ENCODE results near the gene SALL3.

DNA sequence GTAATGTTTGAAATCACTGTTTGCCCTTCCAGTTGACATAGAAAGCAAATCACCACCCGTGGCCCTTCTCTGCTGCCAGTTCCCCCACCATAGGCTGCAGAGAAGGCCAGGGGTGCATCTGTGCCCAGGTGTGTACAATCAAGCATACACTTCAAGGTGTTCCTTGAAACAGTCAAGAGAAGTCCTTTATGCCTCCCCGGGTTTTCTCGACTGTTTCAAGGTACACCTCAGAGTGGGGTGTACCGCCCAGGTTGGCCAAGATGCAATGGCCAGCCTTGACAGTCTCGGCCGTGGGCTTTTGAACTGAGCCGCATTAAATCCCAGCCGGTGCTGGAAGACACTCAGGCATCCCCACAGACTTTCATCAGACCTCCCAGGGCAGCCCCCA, 68.6 kb downstream of the SALL3 start:
- TF ChIP-seq, protein P1, sequence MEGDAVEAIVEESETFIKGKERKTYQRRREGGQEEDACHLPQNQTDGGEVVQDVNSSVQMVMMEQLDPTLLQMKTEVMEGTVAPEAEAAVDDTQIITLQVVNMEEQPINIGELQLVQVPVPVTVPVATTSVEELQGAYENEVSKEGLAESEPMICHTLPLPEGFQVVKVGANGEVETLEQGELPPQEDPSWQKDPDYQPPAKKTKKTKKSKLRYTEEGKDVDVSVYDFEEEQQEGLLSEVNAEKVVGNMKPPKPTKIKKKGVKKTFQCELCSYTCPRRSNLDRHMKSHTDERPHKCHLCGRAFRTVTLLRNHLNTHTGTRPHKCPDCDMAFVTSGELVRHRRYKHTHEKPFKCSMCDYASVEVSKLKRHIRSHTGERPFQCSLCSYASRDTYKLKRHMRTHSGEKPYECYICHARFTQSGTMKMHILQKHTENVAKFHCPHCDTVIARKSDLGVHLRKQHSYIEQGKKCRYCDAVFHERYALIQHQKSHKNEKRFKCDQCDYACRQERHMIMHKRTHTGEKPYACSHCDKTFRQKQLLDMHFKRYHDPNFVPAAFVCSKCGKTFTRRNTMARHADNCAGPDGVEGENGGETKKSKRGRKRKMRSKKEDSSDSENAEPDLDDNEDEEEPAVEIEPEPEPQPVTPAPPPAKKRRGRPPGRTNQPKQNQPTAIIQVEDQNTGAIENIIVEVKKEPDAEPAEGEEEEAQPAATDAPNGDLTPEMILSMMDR (IDR thresholded peaks at IDR 0.05): no peak
- no peak for TF ChIP-seq POLR2A (IDR thresholded peaks at IDR 0.05)
